Thoracic aorta (tissue), 2 donors: ENCODE data around the gene PIP5K1C. TPM values are rescaled to one million over a fixed set of nuclear protein-coding genes. Genes with fewer than 3 reads are reported as not detected.
"Not testable (repeated sequence)": the region's sequence is repeated elsewhere in the genome, so short reads cannot be mapped to it uniquely, and the experiment has no call there.

ENCODE experiments used
- ATAC-seq: fragments of 150-250 bp; one replicate; pipeline ENCODE4 v1.8.0; 2017; ENCODE audit warnings: low read depth; ENCODE audit not compliant: insufficient number of reproducible peaks, low FRiP score
- DNase-seq: peaks from one replicate; pipeline ENCODE4 v3.0.0-alpha.2; 2020; ENCODE audit warnings: low spot score
- H3K27ac ChIP-seq, 2 donors: fragments of 200-600 bp; sonication (generic); 1 replicate in 1 of 2; 2 replicates in 1 of 2; pipeline ENCODE4 v1.5.1; 2016; ENCODE audit warnings: mild to moderate bottlenecking in 2 of 2, moderate library complexity in 2 of 2
- H3K27me3 ChIP-seq: fragments of 200-600 bp; sonication (generic); replicated peaks from 2 replicates; pipeline ENCODE4 v1.6.0; 2016; ENCODE audit warnings: mild to moderate bottlenecking; ENCODE audit not compliant: insufficient read depth
- H3K36me3 ChIP-seq: fragments of 200-600 bp; sonication (generic); one replicate; pipeline ENCODE4 v1.5.1; 2016
- H3K4me1 ChIP-seq, 2 donors: fragments of 200-600 bp; sonication (generic); 1 replicate in 1 of 2; 2 replicates in 1 of 2; pipeline versions ENCODE4 v1.5.1 to v1.6.0; 2016; ENCODE audit warnings: low read depth in 2 of 2, mild to moderate bottlenecking in 1 of 2; ENCODE audit not compliant: control insufficient read depth in 1 of 2
- H3K4me3 ChIP-seq: fragments of 200-600 bp; sonication (generic); 2 replicates; pipeline ENCODE4 v1.5.1; 2016; ENCODE audit warnings: mild to moderate bottlenecking
- H3K9me3 ChIP-seq: fragments of 200-600 bp; sonication (generic); 2 replicates; pipeline ENCODE4 v1.5.1; 2016
- CTCF ChIP-seq: fragments of 200-600 bp; sonication (generic); IDR thresholded peaks from one replicate; pipeline ENCODE4 v1.5.1; 2019; ENCODE audit warnings: antibody characterized with exemption
- total RNA-seq, 2 donors: library from RNA; depleted of rRNA; stranded (reverse); fragments of >200 nt; gene quantifications; one replicate each; pipeline versions ENCODE4 v1.1.0 to v1.2.3, GENCODE V29; 2016

The PIP5K1C gene
- total RNA-seq, 2 donors from 2014 or later, result 82.6 to 84.5 TPM

GRCh38 chr19:3669082-3669946 lies 31.0 kb downstream of the PIP5K1C start:
- no peak for ATAC-seq
- peak overlapping the region; percentile 68 for H3K4me3 ChIP-seq
- no peak for TF ChIP-seq CTCF

GRCh38 chr19:3668331-3669081 lies 31.8 kb downstream of the PIP5K1C start:
- Histone ChIP-seq H3K4me1 (peaks cover 32 to 63% of the 10 kb centered on the region in 2 donors), H3K36me3 (peaks cover 18% of the 10 kb centered on the region)

More at GRCh38 chr19:3669082-3669946, 31.0 kb downstream of the PIP5K1C start:
- no peak for DNase-seq
- H3K27me3 ChIP-seq, result no peaks in the 10 kb centered on the region
- peak overlapping the region; percentile 100 for H3K27ac ChIP-seq
- no peaks in the 10 kb centered on the region for H3K9me3 ChIP-seq
- H3K36me3 ChIP-seq, result peaks cover 10% of the 10 kb centered on the region
- H3K4me1 ChIP-seq, result peaks cover 32 to 63% of the 10 kb centered on the region in 2 donors

GRCh38 chr19:3667766-3668165 lies 32.5 kb downstream of the PIP5K1C start:
- H3K27ac ChIP-seq, result peak overlapping the region; percentile 100
- no peak for TF ChIP-seq CTCF
- H3K4me3 ChIP-seq, result no peak overlapping the region
- peaks cover 26% of the 10 kb centered on the region for H3K36me3 ChIP-seq
- H3K9me3 ChIP-seq, result no peaks in the 10 kb centered on the region
- H3K27me3 ChIP-seq, result no peaks in the 10 kb centered on the region
- DNase-seq (no peak), ATAC-seq (no peak)
- peaks cover 32 to 63% of the 10 kb centered on the region in 2 donors for H3K4me1 ChIP-seq

More at GRCh38 chr19:3668331-3669081, 31.8 kb downstream of the PIP5K1C start:
- H3K27ac ChIP-seq, result peak overlapping the region; percentile 100
- no peaks in the 10 kb centered on the region for H3K27me3 ChIP-seq
- ATAC-seq (no peak), DNase-seq (no peak)
- no peaks in the 10 kb centered on the region for H3K9me3 ChIP-seq
- peak overlapping the region; percentile 68 for H3K4me3 ChIP-seq
- TF ChIP-seq CTCF, result no peak

GRCh38 chr19:3667037-3667638 lies 33.1 kb downstream of the PIP5K1C start:
- peak overlapping the region; percentile 100 for H3K27ac ChIP-seq
- no peak overlapping the region for H3K4me3 ChIP-seq
- ATAC-seq (no peak), DNase-seq (no peak)
- no peaks in the 10 kb centered on the region for H3K27me3 ChIP-seq
- H3K36me3 ChIP-seq, result peaks cover 32% of the 10 kb centered on the region
- H3K4me1 ChIP-seq, result peaks cover 30 to 58% of the 10 kb centered on the region in 2 donors
- H3K9me3 ChIP-seq, result no peaks in the 10 kb centered on the region
- TF ChIP-seq CTCF, result no peak

- H3K36me3 ChIP-seq, result peaks cover 38% of the 10 kb centered on the region
- not testable (repeated sequence) for H3K4me3 ChIP-seq
These were observed 33.8 kb downstream of the PIP5K1C start for GRCh38 chr19:3666545-3666856.

More at GRCh38 chr19:3666545-3666856, 33.8 kb downstream of the PIP5K1C start:
- ATAC-seq, DNase-seq, H3K9me3 ChIP-seq, H3K27ac ChIP-seq, H3K27me3 ChIP-seq: not testable (repeated sequence)
- peaks cover 23 to 52% of the 10 kb centered on the region in 2 donors for H3K4me1 ChIP-seq
